ENCODE measurements around the gene ARHGEF38. TPM values are rescaled to one million over a fixed set of nuclear protein-coding genes. Genes with fewer than 3 reads are reported as not detected.

ARHGEF38 gene
- total RNA-seq, 1 donor from 2014 or later: not detected

DNA sequence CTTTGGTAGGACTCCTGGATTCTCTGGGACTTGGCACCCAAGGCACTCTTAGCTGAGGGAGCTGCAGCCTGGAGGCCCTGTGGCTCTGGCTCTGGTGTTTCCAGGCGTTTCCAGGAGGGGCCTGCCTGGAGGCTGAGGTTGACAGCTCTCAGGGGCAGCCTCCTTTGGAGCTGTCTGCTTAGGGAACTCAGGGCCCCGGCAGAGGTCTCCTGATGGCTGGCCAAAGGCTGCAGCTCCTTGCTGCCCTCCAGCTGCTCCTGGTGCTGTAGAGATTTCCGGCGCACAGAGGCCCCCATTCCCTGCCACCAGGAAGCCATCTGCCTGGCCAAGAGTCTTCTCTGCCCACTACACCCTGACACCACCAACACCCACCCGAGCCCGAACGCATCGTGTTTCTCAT lies 25.3 kb upstream of the ARHGEF38 start:
- Histone ChIP-seq H3K79me2 (ENCODE audit: insufficient read depth, low read length) (no peaks in the 10 kb centered on the region), H3K9ac (ENCODE audit: low read length) (no peak overlapping the region), H4K20me1 (ENCODE audit: insufficient read depth, low read length) (no peaks in the 10 kb centered on the region), H3K27ac (ENCODE audit: low read depth, low read length) (no peak overlapping the region), H2AFZ (ENCODE audit: low read depth, low read length) (no peak overlapping the region), H3K27me3 (ENCODE audit: insufficient read depth, low read length) (no peaks in the 10 kb centered on the region), H3K9me3 (ENCODE audit: insufficient read depth, low read depth, low read length) (no peaks in the 10 kb centered on the region), H3K36me3 (ENCODE audit: insufficient read depth, low read length) (no peaks in the 10 kb centered on the region), H3K4me2 (ENCODE audit: low read length) (no peak overlapping the region), H3K4me3 (ENCODE audit: insufficient read depth, low read depth, low read length) (no peak overlapping the region), H3K4me1 (ENCODE audit: insufficient read depth, low read length) (no peaks in the 10 kb centered on the region)
- no peak for FAIRE-seq
- Mint-ChIP-seq H3K4me3 (ENCODE audit: unreplicated experiment) (no peak overlapping the region), H3K27ac (ENCODE audit: unreplicated experiment) (no peak overlapping the region), H3K9me3 (ENCODE audit: unreplicated experiment) (no peaks in the 10 kb centered on the region), H3K36me3 (ENCODE audit: low read depth, unreplicated experiment) (no peaks in the 10 kb centered on the region), H3K4me1 (ENCODE audit: low read depth, unreplicated experiment) (no peaks in the 10 kb centered on the region), H3K27me3 (ENCODE audit: low read depth, unreplicated experiment) (no peaks in the 10 kb centered on the region)
- TF ChIP-seq, protein P1, sequence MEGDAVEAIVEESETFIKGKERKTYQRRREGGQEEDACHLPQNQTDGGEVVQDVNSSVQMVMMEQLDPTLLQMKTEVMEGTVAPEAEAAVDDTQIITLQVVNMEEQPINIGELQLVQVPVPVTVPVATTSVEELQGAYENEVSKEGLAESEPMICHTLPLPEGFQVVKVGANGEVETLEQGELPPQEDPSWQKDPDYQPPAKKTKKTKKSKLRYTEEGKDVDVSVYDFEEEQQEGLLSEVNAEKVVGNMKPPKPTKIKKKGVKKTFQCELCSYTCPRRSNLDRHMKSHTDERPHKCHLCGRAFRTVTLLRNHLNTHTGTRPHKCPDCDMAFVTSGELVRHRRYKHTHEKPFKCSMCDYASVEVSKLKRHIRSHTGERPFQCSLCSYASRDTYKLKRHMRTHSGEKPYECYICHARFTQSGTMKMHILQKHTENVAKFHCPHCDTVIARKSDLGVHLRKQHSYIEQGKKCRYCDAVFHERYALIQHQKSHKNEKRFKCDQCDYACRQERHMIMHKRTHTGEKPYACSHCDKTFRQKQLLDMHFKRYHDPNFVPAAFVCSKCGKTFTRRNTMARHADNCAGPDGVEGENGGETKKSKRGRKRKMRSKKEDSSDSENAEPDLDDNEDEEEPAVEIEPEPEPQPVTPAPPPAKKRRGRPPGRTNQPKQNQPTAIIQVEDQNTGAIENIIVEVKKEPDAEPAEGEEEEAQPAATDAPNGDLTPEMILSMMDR (IDR thresholded peaks at IDR 0.05; ENCODE audit: insufficient read depth, low read depth, low read length): no peak
- no peak for TF ChIP-seq EZH2 (IDR thresholded peaks at IDR 0.05; ENCODE audit: insufficient read depth, low read length)
- no peak for DNase-seq (ENCODE audit: low read depth)

GRCh38 chr4:105536601-105537000 lies 15.8 kb upstream of the ARHGEF38 start:
- no peaks in the 10 kb centered on the region for H3K27me3 Mint-ChIP-seq (ENCODE audit: low read depth, unreplicated experiment)
- no peaks in the 10 kb centered on the region for H3K36me3 ChIP-seq (ENCODE audit: insufficient read depth, low read length)
- H3K27ac ChIP-seq (ENCODE audit: low read depth, low read length): no peak overlapping the region
- no peak overlapping the region for H3K9ac ChIP-seq (ENCODE audit: low read length)
- no peak overlapping the region for H3K27ac Mint-ChIP-seq (ENCODE audit: unreplicated experiment)
- H3K9me3 ChIP-seq (ENCODE audit: insufficient read depth, low read depth, low read length): no peaks in the 10 kb centered on the region
- H3K4me2 ChIP-seq (ENCODE audit: low read length): no peak overlapping the region
- H3K4me3 Mint-ChIP-seq (ENCODE audit: unreplicated experiment): no peak overlapping the region
- no peaks in the 10 kb centered on the region for H3K79me2 ChIP-seq (ENCODE audit: insufficient read depth, low read length)
- no peaks in the 10 kb centered on the region for H3K27me3 ChIP-seq (ENCODE audit: insufficient read depth, low read length)
- peaks cover 4% of the 10 kb centered on the region for H3K9me3 Mint-ChIP-seq (ENCODE audit: unreplicated experiment)
- H3K4me1 Mint-ChIP-seq (ENCODE audit: low read depth, unreplicated experiment): no peaks in the 10 kb centered on the region
- H3K4me3 ChIP-seq (ENCODE audit: insufficient read depth, low read depth, low read length): no peak overlapping the region
- TF ChIP-seq, protein P1 (IDR thresholded peaks at IDR 0.05; ENCODE audit: insufficient read depth, low read depth, low read length): no peak
- no peak for TF ChIP-seq EZH2 (IDR thresholded peaks at IDR 0.05; ENCODE audit: insufficient read depth, low read length)
- no peak overlapping the region for H2AFZ ChIP-seq (ENCODE audit: low read depth, low read length)
- H4K20me1 ChIP-seq (ENCODE audit: insufficient read depth, low read length): no peaks in the 10 kb centered on the region
- no peaks in the 10 kb centered on the region for H3K4me1 ChIP-seq (ENCODE audit: insufficient read depth, low read length)
- no peak for DNase-seq (ENCODE audit: low read depth)
- FAIRE-seq: no peak
- H3K36me3 Mint-ChIP-seq (ENCODE audit: low read depth, unreplicated experiment): no peaks in the 10 kb centered on the region

DNA sequence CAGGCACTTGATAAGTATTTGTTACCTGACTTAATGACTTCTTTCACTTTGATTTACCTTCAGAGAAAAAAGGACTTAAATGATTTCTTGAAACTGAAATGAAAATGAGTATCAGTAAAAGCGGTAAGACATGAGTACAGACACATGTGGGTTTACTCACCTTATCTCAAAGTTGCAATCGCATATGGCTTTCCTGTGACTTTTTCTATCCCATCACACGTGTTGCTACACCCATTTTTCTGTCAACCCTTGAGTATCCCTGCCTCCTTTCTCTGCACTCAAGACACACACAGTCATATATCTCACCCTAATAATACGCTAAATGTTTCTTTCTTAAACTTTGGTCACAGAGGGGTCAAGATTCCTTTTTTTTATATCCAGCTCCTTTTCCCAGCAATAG lies 11.0 kb upstream of the ARHGEF38 start:
- no peaks in the 10 kb centered on the region for H3K79me2 ChIP-seq (ENCODE audit: insufficient read depth, low read length)
- DNase-seq (ENCODE audit: low read depth): no peak
- H2AFZ ChIP-seq (ENCODE audit: low read depth, low read length): no peak overlapping the region
- peaks cover 11% of the 10 kb centered on the region for H3K4me1 Mint-ChIP-seq (ENCODE audit: low read depth, unreplicated experiment)
- H3K4me1 ChIP-seq (ENCODE audit: insufficient read depth, low read length): no peaks in the 10 kb centered on the region
- peaks cover 2% of the 10 kb centered on the region for H3K27me3 Mint-ChIP-seq (ENCODE audit: low read depth, unreplicated experiment)
- no peak overlapping the region for H3K9ac ChIP-seq (ENCODE audit: low read length)
- no peak overlapping the region for H3K4me2 ChIP-seq (ENCODE audit: low read length)
- no peak overlapping the region for H3K27ac ChIP-seq (ENCODE audit: low read depth, low read length)
- H3K27ac Mint-ChIP-seq (ENCODE audit: unreplicated experiment): no peak overlapping the region
- TF ChIP-seq EZH2 (IDR thresholded peaks at IDR 0.05; ENCODE audit: insufficient read depth, low read length): no peak
- TF ChIP-seq, protein P1 (IDR thresholded peaks at IDR 0.05; ENCODE audit: insufficient read depth, low read depth, low read length): no peak
- no peaks in the 10 kb centered on the region for H3K27me3 ChIP-seq (ENCODE audit: insufficient read depth, low read length)
- FAIRE-seq: no peak
- no peaks in the 10 kb centered on the region for H3K36me3 ChIP-seq (ENCODE audit: insufficient read depth, low read length)
- no peak overlapping the region for H3K4me3 Mint-ChIP-seq (ENCODE audit: unreplicated experiment)
- H3K9me3 Mint-ChIP-seq (ENCODE audit: unreplicated experiment): peaks cover 4% of the 10 kb centered on the region
- no peaks in the 10 kb centered on the region for H3K9me3 ChIP-seq (ENCODE audit: insufficient read depth, low read depth, low read length)
- H4K20me1 ChIP-seq (ENCODE audit: insufficient read depth, low read length): no peaks in the 10 kb centered on the region
- H3K4me3 ChIP-seq (ENCODE audit: insufficient read depth, low read depth, low read length): no peak overlapping the region
- no peaks in the 10 kb centered on the region for H3K36me3 Mint-ChIP-seq (ENCODE audit: low read depth, unreplicated experiment)

Measured in astrocyte (in vitro differentiated cells and primary cell).